Raji (cell line): ENCODE results near the gene AK8.

Source experiments
- POLR2A ChIP-seq: IDR thresholded peaks from 2 replicates; pipeline ENCODE4 v1.6.1; 2011; ENCODE audit warnings: low read depth, low read length, control low read depth; ENCODE audit not compliant: insufficient read depth

AK8 gene

DNA sequence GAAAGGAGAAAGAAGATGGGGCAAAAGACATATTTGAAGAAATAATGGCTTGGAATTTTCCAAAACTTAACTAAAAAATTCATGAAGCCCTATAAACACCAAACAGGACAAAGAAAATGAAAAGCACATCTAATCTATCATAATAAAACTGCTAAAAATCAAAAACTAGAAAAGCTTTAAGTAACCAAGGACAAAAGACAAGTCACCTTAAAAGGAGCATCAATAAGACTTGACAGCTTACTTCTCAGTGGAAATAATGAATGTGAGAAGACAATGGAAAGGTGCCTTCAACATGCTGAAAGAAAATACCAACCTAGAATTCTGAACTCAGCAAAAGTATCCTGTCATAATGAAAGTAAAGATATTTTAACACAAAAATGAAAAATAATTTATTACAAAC, 180.9 kb downstream of the AK8 start:
- no peak for TF ChIP-seq POLR2A

DNA sequence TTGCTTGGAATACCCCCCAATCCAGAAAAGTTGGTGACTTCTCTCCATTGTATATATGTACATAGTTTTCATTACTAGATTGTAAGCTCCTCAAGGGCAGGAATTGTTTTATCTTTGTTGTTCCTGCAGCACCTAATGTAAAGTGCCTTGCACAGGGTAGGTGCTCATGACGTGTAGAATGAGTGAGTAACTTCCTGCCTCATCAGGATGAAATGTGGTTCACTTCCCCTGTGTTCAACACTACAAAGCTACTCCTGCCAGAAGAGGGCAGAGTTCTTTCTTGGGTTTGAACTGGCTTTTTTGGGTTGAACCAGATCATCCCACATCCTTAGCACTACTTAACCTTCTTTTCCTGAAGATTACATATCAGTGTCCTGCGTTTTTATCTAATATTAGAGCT, 183.9 kb downstream of the AK8 start:
- no peak for TF ChIP-seq POLR2A

DNA sequence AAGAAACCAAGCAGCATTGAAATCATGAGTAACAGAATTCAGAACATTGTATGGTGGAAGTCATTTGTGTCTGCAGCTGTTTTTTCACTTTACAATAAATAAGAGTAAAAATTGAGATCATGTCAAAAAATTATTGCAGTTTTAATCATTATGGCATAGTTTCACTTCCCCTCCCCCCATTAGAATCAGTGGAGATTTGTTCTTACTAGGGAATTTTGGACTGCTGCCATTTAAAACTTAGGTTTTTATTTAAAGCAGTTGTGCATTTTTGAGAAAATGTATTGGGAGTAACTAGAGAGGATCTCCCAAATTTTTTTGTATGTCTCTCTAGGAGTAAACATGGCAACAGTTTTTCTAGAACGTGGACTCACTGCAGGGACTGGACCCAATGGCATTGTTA, 187.4 kb downstream of the AK8 start:
- TF ChIP-seq POLR2A, result no peak

DNA sequence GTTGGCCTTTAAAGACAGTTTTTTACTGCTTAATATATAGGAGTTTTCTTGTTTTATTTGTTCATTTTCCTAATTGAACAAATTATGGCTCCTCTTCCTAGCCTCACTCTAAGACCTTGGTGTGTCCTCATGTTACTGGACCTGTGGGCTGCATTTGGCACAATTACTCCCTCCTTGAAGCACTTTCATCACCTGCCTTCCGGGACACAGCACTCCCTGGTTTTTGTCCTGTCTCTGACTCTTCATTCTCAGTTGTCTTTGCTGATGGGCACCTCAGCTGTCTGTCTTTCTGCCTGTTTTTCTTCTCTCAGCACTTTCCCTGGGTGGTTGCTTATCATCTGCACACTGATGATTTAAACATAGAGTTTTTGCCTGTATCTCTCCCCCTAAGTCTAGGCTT, 194.2 kb downstream of the AK8 start:
- TF ChIP-seq POLR2A, result no peak

DNA sequence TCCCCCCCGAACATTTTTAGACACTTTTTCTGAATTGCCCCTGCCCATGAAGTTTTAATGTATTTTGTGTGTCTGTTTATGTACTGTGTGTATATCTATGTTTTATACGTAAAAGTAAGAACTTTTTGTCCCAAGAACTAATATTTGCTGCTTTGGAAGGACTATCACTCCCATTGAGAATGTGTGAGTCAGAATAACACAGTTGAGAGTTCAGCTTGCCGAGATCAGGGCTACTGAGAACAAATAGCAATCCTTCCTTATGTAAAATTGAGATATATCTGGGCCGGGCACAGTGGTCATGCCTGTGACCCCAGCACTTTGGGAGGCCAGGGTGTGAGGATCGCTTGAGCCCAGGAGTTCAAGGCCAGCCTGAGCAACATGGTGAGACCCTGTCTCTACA, 196.5 kb downstream of the AK8 start:
- TF ChIP-seq POLR2A, result no peak

DNA sequence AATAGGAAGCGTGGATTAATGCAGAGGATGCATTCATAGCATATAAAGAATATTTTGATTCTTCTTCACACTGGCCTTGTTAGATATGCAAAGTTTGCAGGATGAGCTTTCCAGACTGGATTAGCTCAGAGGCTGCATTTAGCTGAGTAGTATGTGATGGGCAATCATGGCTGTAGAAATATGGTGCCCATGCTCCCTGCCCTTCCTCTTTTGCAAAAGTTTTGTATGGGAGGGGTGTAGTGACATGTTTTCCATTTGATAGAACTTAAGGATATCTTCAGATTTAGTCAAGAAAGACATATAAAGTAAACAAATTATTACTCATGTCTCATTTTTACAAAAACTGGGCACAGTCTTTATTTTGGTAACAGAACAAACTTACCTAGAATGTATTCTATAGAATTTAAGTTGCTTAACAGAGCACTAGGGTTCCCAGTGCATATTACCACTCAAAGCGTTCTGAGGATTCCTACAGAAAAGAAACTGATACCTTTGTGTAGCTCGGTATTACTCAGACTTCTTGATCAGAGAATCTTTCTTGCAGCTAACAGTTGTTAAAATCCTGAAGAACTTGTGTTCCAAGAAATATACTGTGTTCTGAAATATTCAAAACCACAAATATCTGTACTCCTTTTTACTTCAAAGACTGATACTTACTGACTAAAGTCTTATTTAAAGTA, 198.0 kb downstream of the AK8 start:
- no peak for TF ChIP-seq POLR2A

DNA sequence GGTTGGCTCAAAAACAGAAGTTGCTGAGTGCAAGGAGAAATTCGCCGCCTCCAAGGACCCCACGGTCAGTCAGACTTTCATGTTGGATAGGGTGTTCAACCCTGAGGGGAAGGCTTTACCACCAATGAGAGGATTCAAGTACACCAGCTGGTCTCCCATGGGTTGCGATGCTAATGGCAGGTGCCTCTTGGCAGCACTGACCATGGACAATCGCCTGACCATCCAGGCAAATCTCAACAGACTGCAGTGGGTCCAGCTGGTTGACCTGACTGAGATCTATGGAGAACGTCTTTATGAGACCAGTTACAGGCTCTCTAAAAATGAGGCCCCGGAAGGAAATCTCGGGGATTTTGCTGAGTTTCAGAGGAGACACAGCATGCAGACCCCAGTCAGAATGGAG, 200.1 kb downstream of the AK8 start:
- no peak for TF ChIP-seq POLR2A
